Heart right ventricle (tissue), 16 donors: ENCODE data around the gene IRS2. TPM values are rescaled to one million over a fixed set of nuclear protein-coding genes. Genes with fewer than 3 reads are reported as not detected.

Experiments
- ATAC-seq, 8 donors: fragments of 200-7000 bp; cut with Tn5 transposase; one replicate each; pipeline ENCODE4 v1.9.1; 2020; ENCODE audit warnings: mild to moderate bottlenecking in 8 of 8, moderate library complexity in 8 of 8, moderate number of reproducible peaks in 1 of 8
- DNase-seq, 2 donors: peaks; one replicate each; pipeline ENCODE4 v3.0.0-alpha.2; 2020
- H3K27ac ChIP-seq, 10 donors: fragments of 200-600 bp; sonication (generic) in 2 of 10; one replicate each; pipeline versions ENCODE4 v1.5.0 to v1.8.0; 2020 to 2022; ENCODE audit warnings: mild to moderate bottlenecking in 3 of 10
- H3K27me3 ChIP-seq, 7 donors: fragments of 200-600 bp; one replicate each; pipeline ENCODE4 v1.8.0; 2021 to 2022; ENCODE audit warnings: mild to moderate bottlenecking in 2 of 7
- H3K36me3 ChIP-seq, 9 donors: fragments of 200-600 bp; sonication (generic) in 1 of 9; one replicate each; pipeline versions ENCODE4 v1.5.0 to v1.8.0; 2020 to 2022; ENCODE audit warnings: mild to moderate bottlenecking in 2 of 9
- H3K4me1 ChIP-seq, 9 donors: fragments of 200-600 bp; sonication (generic) in 1 of 9; one replicate each; pipeline versions ENCODE4 v1.5.0 to v1.8.0; 2020 to 2022; ENCODE audit warnings: mild to moderate bottlenecking in 4 of 9
- H3K4me3 ChIP-seq, 10 donors: fragments of 200-600 bp; sonication (generic) in 2 of 10; one replicate each; pipeline versions ENCODE4 v1.5.0 to v1.8.0; 2020 to 2022; ENCODE audit warnings: mild to moderate bottlenecking in 7 of 10, moderate library complexity in 2 of 10
- H3K9me3 ChIP-seq, 11 donors: fragments of 200-600 bp in 10 of 11; sonication (generic) in 2 of 11; one replicate each; pipeline versions ENCODE4 v1.5.0 to v1.8.0; 2013 to 2022; ENCODE audit warnings: mild to moderate bottlenecking in 2 of 11, control low read depth in 1 of 11, moderate library complexity in 1 of 11
- WGBS, 2 donors: extraction: QIAGEN DNeasy Blood & Tissue Kit; methylation state at CpG; one replicate each; pipeline ENCODE4 v1.1.7; 2013; ENCODE audit warnings: inconsistent platforms in 1 of 2; 5-methylcytosine and 5-hydroxymethylcytosine counted together
- intact Hi-C, 10 donors: fragments of 100-400 bp; cut with DNase I; formaldehyde crosslinking; loops; one replicate each; pipeline versions ENCODE4 v1.11.1 to v1.14.2; 2022
- polyA plus RNA-seq, 2 donors: library from polyadenylated mRNA; stranded (reverse); fragments of 200-250 nt; gene quantifications; one replicate each; pipeline ENCODE4 v1.2.3, GENCODE V29; 2013
- total RNA-seq, 10 donors: library from RNA; stranded (reverse); fragmentation: NEBNext Ultra II Directional in 3 of 10; extraction: Animal tissue kit (Norgen Biotek cat#: 25700) in 3 of 10; gene quantifications; one replicate each; pipeline versions ENCODE4 v1.2.1 to v1.2.4, GENCODE V29; 2021 to 2023
- TF ChIP-seq, protein P1 (sequence below), 9 donors: fragments of 200-600 bp; sonication (generic) in 2 of 9; IDR thresholded peaks; one replicate each; pipeline versions ENCODE4 v1.5.0 to v1.8.0; 2021 to 2022; ENCODE audit warnings: antibody characterized with exemption in 9 of 9, mild to moderate bottlenecking in 5 of 9, moderate library complexity in 1 of 9
- donor health status: Arrhythmogenic right ventricular cardiomyopathy.
- donor health status: ischemic (EF 13 %, LVEDD 7.1; RV severe dilation, severe dysfunction).
- donor health status: healthy with polysubstance abuse.
- donor health status: DM: no; HTN: yes; CAD: no.
- donor health status: DM: no; HTN: no; CAD: no.
- donor health status: ischemic (EF 25% LVEDD 6.9; RV normal size, moderate dysfunction).
- donor health status: ischemic (EF 25% LVEDD 5.7; RV mildly dilated, moderate dysfunction).
- donor health status: healthy.
- donor health status: DM: yes; HTN: yes; CAD: no.
- donor health status: Ischemic cardiomyopathy.
- donor health status: ischemic (EF 35%, LVEDD 5.7; RV mildly dilated, moderate dysfunction).
- donor health status: nonischemic (EF 11% LVEDD 7.7; RV severe dilation, severe dysfunction).
- donor health status: DM: yes; HTN: yes; CAD: no.
- donor health status: PGD.
- donor health status: ischemic (EF 29% LVEDD 5.4; RV normal size, mild dysfunction).
- donor health status: nonischemic (EF 23%, LVEDD 6.1; RV moderate dilation, normal function).

Gene IRS2
- total and polyA plus RNA-seq, 12 donors, result 4.2 to 49.3 (median 13.7) TPM

DNA sequence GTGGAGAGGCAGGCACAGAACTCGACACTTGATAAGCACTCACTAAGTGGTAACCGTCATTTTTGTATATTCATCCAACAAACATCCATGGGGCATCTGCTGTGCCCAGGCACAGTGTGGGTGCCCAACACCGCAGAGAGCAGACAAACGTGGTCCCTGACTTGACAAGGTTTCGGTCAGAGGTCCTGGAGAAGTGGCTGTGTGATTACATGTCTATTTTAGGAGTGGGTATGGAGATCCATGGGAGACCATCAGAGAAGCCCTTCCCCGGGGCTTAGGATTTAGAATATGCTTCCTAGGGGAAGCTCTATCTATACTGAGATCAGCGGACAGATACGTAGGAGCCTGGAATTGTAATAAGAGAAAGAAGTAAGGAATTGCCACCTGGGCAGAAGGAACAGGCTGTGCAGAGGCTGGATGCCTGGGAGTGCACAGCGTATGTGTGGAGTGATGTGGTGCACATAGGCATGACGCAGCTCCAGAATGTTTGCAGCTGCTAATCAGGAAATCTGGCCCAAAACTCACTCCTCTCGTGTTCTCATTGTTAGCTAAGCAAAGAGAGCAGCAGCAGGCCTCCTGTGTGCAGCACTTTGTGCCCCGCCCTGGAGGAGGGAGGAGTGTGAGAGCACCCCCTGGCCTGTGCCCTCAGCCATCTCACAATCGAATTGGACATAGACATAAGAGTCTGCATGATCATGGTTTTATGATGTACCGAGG lies 23.0 kb upstream of the IRS2 start:
- WGBS, 2 donors, result 66 to 68% methylated on average over 14 of the region's 14 CpGs
- no peaks in the 10 kb centered on the region for H3K9me3 ChIP-seq
- TF ChIP-seq, protein P1, sequence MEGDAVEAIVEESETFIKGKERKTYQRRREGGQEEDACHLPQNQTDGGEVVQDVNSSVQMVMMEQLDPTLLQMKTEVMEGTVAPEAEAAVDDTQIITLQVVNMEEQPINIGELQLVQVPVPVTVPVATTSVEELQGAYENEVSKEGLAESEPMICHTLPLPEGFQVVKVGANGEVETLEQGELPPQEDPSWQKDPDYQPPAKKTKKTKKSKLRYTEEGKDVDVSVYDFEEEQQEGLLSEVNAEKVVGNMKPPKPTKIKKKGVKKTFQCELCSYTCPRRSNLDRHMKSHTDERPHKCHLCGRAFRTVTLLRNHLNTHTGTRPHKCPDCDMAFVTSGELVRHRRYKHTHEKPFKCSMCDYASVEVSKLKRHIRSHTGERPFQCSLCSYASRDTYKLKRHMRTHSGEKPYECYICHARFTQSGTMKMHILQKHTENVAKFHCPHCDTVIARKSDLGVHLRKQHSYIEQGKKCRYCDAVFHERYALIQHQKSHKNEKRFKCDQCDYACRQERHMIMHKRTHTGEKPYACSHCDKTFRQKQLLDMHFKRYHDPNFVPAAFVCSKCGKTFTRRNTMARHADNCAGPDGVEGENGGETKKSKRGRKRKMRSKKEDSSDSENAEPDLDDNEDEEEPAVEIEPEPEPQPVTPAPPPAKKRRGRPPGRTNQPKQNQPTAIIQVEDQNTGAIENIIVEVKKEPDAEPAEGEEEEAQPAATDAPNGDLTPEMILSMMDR (IDR thresholded peaks at IDR 0.05), result no peak
- H3K4me1 ChIP-seq, result no peaks in the 10 kb centered on the region
- ATAC-seq (no peak), DNase-seq (no peak)
- peaks cover 0 to 8% (median 5%) of the 10 kb centered on the region in 7 donors for H3K27me3 ChIP-seq
- no peaks in the 10 kb centered on the region for H3K36me3 ChIP-seq
- intact Hi-C loops, result no loop called here
- no peak overlapping the region for H3K27ac ChIP-seq
- no peak overlapping the region for H3K4me3 ChIP-seq

DNA sequence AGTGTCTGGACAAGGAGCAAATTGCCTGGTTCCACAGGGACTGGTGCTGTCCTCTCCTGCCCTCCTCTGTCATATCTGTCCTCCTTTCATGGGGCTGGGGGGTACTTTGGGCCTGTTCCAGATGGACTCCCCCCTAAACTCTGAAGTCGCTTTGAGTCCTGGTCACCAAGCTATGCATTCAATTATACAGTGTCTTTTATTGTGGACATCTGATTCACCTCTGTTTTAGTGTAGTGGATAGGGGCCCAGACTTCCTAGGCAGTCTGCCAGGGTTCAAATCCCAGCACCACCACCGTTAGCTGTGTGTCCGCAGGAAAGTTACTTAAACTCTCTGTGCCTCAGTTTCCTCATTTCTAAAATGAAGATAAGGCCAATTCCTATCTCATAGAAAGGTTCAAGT lies 21.0 kb upstream of the IRS2 start:
- H3K9me3 ChIP-seq, result no peaks in the 10 kb centered on the region
- 81 to 86% methylated on average over 3 of the region's 3 CpGs for WGBS, 2 donors
- no peaks in the 10 kb centered on the region for H3K36me3 ChIP-seq
- peaks cover 0 to 15% (median 2%) of the 10 kb centered on the region in 7 donors for H3K27me3 ChIP-seq
- ATAC-seq, result no peak
- H3K4me3 ChIP-seq, result no peak overlapping the region
- H3K27ac ChIP-seq, result no peak overlapping the region
- TF ChIP-seq, protein P1 (IDR thresholded peaks at IDR 0.05), result no peak
- intact Hi-C loops, result no loop called here
- DNase-seq, result no peak
- no peaks in the 10 kb centered on the region for H3K4me1 ChIP-seq

DNA sequence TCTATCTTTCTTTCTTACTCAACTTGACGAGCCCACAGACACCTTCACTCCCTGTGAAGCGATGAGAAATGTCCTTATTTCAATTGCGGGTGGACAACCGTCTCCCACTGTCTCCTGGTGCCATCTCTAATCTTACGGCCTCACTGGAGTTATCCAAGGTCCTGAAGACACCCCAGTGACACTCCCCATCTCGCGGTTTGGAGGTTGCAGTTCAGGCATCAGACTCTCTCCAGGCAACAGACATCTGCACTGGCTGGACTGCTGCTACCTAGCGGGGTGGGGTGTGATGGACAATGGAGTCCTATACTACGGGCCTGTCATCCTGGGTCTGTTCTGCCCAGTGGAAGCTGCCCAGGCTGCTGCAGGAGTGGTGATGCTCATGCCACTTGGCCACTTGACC lies 18.3 kb upstream of the IRS2 start:
- TF ChIP-seq, protein P1 (IDR thresholded peaks at IDR 0.05), result no peak
- Histone ChIP-seq H3K4me3 (no peak overlapping the region), H3K9me3 (no peaks in the 10 kb centered on the region), H3K27me3 (peaks cover 0 to 15% (median 0%) of the 10 kb centered on the region in 7 donors), H3K27ac (no peak overlapping the region), H3K4me1 (no peaks in the 10 kb centered on the region), H3K36me3 (no peaks in the 10 kb centered on the region)
- ATAC-seq, result no peak
- 71 to 77% methylated on average over 9 of the region's 9 CpGs for WGBS, 2 donors
- intact Hi-C loops, result no loop called here
- DNase-seq, result no peak

DNA sequence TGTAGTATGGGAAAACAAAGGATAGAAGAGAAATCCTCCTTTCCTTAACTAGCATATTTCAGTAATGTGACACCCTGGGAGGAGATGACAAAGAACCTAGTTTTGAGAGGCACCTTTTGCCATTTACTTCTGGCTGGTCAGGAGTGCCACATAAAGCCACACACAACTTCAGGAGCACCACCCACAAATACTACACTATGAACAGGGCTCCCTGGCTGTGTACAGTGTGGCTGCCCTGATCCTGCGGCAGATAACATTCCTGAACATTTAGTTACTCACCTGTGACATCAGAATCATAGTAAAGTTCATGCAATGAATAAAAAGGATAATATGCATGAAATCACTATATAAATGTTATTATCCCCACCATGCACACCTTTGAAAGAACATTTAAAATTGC lies 17.4 kb upstream of the IRS2 start:
- 87 to 89% methylated on average over 1 of the region's 1 CpG for WGBS, 2 donors

More for the DNA sequence above, 17.4 kb upstream of the IRS2 start:
- TF ChIP-seq, protein P1 (IDR thresholded peaks at IDR 0.05), result no peak
- peaks cover 0 to 15% (median 0%) of the 10 kb centered on the region in 7 donors for H3K27me3 ChIP-seq
- intact Hi-C loops, result no loop called here
- no peaks in the 10 kb centered on the region for H3K4me1 ChIP-seq
- no peak overlapping the region for H3K27ac ChIP-seq
- H3K9me3 ChIP-seq, result no peaks in the 10 kb centered on the region
- H3K4me3 ChIP-seq, result no peak overlapping the region
- no peaks in the 10 kb centered on the region for H3K36me3 ChIP-seq
- DNase-seq (no peak), ATAC-seq (no peak)
